Type B pancreatic cell (in vitro differentiated cells): Measurements from ENCODE around the gene MAP1LC3B2. TPM values are rescaled to one million over a fixed set of nuclear protein-coding genes. Genes with fewer than 3 reads are reported as not detected.
A peak's percentile ranks its signal among the peaks of the same experiment; 100 is the strongest.

Experiments
- DNase-seq: peaks from one replicate; pipeline ENCODE4 v3.0.0; 2021; ENCODE audit warnings: mixed read lengths; ENCODE audit not compliant: unreplicated experiment; ENCODE audit errors: extremely low spot score
- H3K27ac Mint-ChIP-seq: 2 replicates; pipeline ENCODE4 v1.8.0; 2021; ENCODE audit warnings: mild to moderate bottlenecking, mixed read lengths
- H3K27me3 Mint-ChIP-seq: 2 replicates; pipeline ENCODE4 v1.8.0; 2021; ENCODE audit warnings: mixed read lengths
- H3K36me3 Mint-ChIP-seq: 2 replicates; pipeline ENCODE4 v1.8.0; 2021; ENCODE audit warnings: mixed read lengths
- H3K4me1 Mint-ChIP-seq: one replicate; pipeline ENCODE4 v1.8.0; 2021; ENCODE audit warnings: mixed read lengths; ENCODE audit not compliant: unreplicated experiment
- H3K4me3 Mint-ChIP-seq: 2 replicates; pipeline ENCODE4 v1.8.0; 2021; ENCODE audit warnings: mild to moderate bottlenecking, mixed read lengths
- H3K9me3 Mint-ChIP-seq: 2 replicates; pipeline ENCODE4 v1.8.0; 2021; ENCODE audit warnings: mixed read lengths
- total RNA-seq: library from RNA; stranded (reverse); gene quantifications from 2 replicates; pipeline ENCODE4 v1.2.1, GENCODE V29; 2021; ENCODE audit warnings: low replicate concordance
- TF ChIP-seq, protein P1 (sequence below): fragments of 200-600 bp; sonication (generic); conservative IDR thresholded peaks from 2 replicates; pipeline ENCODE4 v1.5.0; 2021; ENCODE audit warnings: antibody characterized with exemption, mild to moderate bottlenecking

Gene MAP1LC3B2
- total RNA-seq, 1 donor from 2014 or later: 1.0 TPM

DNA sequence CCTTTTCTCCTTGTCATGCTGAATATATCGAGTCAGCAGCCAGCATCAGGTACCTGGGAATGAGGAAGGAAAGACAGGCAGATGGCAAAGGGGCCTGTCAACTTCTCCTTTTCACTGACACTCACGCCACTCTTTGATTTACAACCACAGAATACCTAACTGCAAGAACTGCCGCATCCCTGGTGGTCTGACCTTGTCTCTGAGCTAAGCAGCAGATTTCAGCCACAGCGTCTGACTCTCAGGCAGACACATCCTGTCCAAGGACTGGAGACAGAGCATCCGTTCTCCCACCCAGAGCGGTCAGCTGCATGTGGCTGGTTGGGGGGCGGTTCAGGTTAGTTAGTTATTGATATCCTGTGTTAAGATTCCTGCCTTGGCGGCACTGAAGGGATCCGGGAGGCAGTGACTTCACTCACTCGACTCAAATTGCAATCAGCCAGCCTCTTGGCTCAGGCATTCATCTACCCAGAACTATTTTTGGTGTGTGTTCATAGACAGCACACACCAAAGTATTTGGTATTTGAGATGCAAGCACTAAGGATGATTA is 11.2 kb upstream of the MAP1LC3B2 start:
- TF ChIP-seq, protein P1, sequence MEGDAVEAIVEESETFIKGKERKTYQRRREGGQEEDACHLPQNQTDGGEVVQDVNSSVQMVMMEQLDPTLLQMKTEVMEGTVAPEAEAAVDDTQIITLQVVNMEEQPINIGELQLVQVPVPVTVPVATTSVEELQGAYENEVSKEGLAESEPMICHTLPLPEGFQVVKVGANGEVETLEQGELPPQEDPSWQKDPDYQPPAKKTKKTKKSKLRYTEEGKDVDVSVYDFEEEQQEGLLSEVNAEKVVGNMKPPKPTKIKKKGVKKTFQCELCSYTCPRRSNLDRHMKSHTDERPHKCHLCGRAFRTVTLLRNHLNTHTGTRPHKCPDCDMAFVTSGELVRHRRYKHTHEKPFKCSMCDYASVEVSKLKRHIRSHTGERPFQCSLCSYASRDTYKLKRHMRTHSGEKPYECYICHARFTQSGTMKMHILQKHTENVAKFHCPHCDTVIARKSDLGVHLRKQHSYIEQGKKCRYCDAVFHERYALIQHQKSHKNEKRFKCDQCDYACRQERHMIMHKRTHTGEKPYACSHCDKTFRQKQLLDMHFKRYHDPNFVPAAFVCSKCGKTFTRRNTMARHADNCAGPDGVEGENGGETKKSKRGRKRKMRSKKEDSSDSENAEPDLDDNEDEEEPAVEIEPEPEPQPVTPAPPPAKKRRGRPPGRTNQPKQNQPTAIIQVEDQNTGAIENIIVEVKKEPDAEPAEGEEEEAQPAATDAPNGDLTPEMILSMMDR: no peak
- Mint-ChIP-seq H3K4me1 (peaks cover 15% of the 10 kb centered on the region), H3K36me3 (no peaks in the 10 kb centered on the region), H3K27me3 (peaks cover 5% of the 10 kb centered on the region), H3K9me3 (no peaks in the 10 kb centered on the region), H3K4me3 (peak overlapping the region; percentile 1), H3K27ac (no peak overlapping the region)
- DNase-seq: no peak

DNA sequence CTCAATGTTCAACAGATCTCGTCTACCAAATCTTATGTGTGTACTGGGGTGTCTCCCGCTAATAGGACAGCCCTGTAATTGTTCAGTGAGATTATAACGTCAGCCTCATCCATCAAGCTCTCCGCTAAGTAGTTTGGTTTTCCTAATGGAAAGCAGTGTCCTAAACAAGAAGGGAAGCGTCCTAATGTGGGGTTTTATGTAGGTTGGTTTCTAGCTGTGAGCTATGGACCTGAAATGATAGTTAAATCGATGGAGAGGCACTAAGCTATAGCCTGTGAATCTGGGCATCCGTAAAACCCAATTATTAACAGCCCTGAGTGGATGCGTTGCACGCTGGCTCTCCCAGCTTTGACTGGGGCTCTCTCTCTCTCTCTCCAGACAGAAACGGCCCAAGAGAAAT is 9.2 kb upstream of the MAP1LC3B2 start:
- H3K36me3 Mint-ChIP-seq: no peaks in the 10 kb centered on the region
- no peaks in the 10 kb centered on the region for H3K27me3 Mint-ChIP-seq
- no peaks in the 10 kb centered on the region for H3K9me3 Mint-ChIP-seq
- TF ChIP-seq, protein P1: no peak
- DNase-seq: no peak
- no peak overlapping the region for H3K4me3 Mint-ChIP-seq
- peaks cover 14% of the 10 kb centered on the region for H3K4me1 Mint-ChIP-seq
- no peak overlapping the region for H3K27ac Mint-ChIP-seq

DNA sequence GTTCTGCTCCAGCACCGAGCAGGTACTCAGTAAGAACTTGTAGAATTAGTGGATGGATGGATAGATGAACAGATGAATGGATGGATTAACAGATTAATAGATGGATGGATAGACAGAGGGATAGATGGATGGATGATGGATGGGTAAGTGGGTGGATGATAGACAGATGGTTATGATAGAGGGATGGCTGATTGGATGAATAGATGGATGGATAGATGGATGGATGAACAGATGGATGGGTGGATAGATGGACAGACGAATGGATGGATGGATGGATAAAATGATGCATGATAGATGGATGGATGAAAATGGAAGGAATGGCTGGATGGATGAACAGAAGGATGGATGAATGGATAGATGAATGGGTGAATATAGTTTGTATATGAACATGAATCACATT is 8.0 kb upstream of the MAP1LC3B2 start:
- Mint-ChIP-seq H3K27ac (no peak overlapping the region), H3K36me3 (no peaks in the 10 kb centered on the region), H3K4me1 (peaks cover 14% of the 10 kb centered on the region), H3K4me3 (no peak overlapping the region), H3K9me3 (no peaks in the 10 kb centered on the region), H3K27me3 (peaks cover 3% of the 10 kb centered on the region)
- TF ChIP-seq, protein P1: no peak
- DNase-seq: no peak

DNA sequence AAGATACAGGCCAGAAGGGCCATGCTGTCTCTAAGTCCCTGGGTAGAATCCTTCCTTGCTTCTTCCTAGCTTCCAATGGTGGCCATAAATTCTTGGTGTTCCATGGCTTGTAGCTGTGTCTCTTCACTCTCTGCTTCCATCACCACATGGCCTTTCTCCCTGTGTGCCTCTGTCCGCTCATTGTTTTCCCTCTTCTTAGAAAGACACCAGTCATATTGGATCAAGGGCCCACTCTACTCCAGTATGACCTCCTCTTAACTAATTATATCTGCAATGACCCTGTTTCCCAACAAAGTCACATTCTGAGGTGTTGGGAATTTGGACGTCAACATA is 7.6 kb upstream of the MAP1LC3B2 start:
- no peak overlapping the region for H3K27ac Mint-ChIP-seq
- H3K4me3 Mint-ChIP-seq: no peak overlapping the region
- TF ChIP-seq, protein P1: no peak
- no peaks in the 10 kb centered on the region for H3K9me3 Mint-ChIP-seq
- H3K4me1 Mint-ChIP-seq: peaks cover 14% of the 10 kb centered on the region
- H3K27me3 Mint-ChIP-seq: peaks cover 3% of the 10 kb centered on the region
- DNase-seq: no peak
- no peaks in the 10 kb centered on the region for H3K36me3 Mint-ChIP-seq

DNA sequence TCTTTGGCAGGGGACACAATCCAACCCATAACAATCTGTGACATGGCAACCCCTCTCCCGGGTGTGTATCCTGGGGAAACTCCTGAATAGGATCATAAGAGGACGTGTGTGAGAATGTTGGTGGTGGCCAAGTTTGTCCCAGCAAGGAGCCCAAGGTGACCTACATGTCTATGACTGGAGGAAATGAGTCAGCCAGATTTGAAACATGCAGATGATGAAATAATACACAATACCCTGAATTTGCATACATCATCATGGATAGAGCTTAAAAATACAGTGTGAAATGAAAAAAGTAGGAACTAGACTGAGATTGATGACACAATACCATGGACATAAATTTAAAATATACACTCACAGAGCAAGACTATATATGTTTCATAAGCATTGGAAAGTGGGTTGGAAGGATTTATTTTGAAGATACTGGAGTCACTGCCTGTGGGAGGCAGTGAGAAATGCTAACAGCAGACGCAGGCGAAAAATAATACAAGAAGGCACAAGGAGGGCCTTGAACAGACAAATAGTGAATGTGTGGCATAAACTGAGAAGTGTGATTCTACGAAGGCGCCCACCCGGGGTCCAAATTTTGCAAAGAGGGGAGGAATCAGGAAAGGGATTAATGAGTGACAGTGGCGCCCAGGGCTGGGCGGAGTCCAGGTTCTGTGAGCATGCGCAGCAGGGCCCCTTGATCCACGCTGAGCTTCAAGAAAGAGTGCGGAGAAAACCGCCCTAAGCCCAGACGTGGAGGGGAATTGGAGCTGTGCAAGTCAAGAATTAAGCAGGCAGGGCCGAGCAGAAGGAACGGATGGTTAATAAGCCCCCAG is 7.0 kb upstream of the MAP1LC3B2 start:
- no peaks in the 10 kb centered on the region for H3K36me3 Mint-ChIP-seq

More for the DNA sequence above, 7.0 kb upstream of the MAP1LC3B2 start:
- H3K27me3 Mint-ChIP-seq: peaks cover 3% of the 10 kb centered on the region
- peaks cover 14% of the 10 kb centered on the region for H3K4me1 Mint-ChIP-seq
- DNase-seq: no peak
- TF ChIP-seq, protein P1: no peak
- no peak overlapping the region for H3K27ac Mint-ChIP-seq
- H3K9me3 Mint-ChIP-seq: no peaks in the 10 kb centered on the region
- H3K4me3 Mint-ChIP-seq: no peak overlapping the region
